HCT116 (cell line): ENCODE data around the gene BLOC1S5. TPM values are rescaled to one million over a fixed set of nuclear protein-coding genes. Genes with fewer than 3 reads are reported as not detected.

Experiments
- ATAC-seq: fragments of 200-7000 bp; cut with Tn5 transposase; 2 replicates; pipeline ENCODE4 v1.9.1; 2020; ENCODE audit warnings: mild to moderate bottlenecking, moderate library complexity
- BruUV-seq: library from RNA; stranded (reverse); fragments of 400-500 nt; replicated peaks from 2 replicates; lab custom pipeline; 2021; lab: Mats Ljungman, UMichigan
- CTCF ChIA-PET: fragments of 300-600 bp; sonication (Branson Sonifier 250); formaldehyde crosslinking; loops from one replicate; lab custom pipeline; 2021; ENCODE audit warnings: antibody characterized with exemption; lab: Charles Lee
- POLR2A ChIA-PET: fragments of 300-600, 350-600 bp; sonication (Branson Sonifier 250); formaldehyde crosslinking; loops from one replicate; lab custom pipeline; 2021; ENCODE audit warnings: antibody characterized with exemption; lab: Charles Lee
- RAD21 ChIA-PET, 2 experiments: fragments of 300-600 bp; sonication (Branson Sonifier 250); formaldehyde crosslinking; loops; one replicate each; lab custom pipeline; 2023; ENCODE audit warnings: low total read pairs in 2 of 2; ENCODE audit not compliant: uncharacterized antibody in 2 of 2, unreplicated experiment in 2 of 2, low non-redundant PET in 1 of 2; lab: Charles Lee
- DNase-seq: peaks from one replicate; pipeline ENCODE4 v3.0.0-alpha.2; 2010; ENCODE audit warnings: low read depth, low spot score
- H2AFZ ChIP-seq: fragments of 200-600 bp; shearing (Covaris generic), sonication (generic); 2 replicates; pipeline ENCODE4 v1.6.1; 2017; ENCODE audit warnings: low read depth, mixed run types, mixed read lengths, antibody characterized with exemption, low read length; ENCODE audit not compliant: poor library complexity, severe bottlenecking
- H3K27ac ChIP-seq: 2 replicates; pipeline ENCODE4 v1.5.1; 2012; ENCODE audit warnings: low read depth, low read length
- H3K27me3 ChIP-seq: fragments of 200-600 bp; sonication (generic); 2 replicates; pipeline ENCODE4 v1.6.1; 2016; ENCODE audit warnings: mixed run types, low read length, mixed read lengths; ENCODE audit not compliant: insufficient read depth
- H3K36me3 ChIP-seq, 2 experiments: fragments of 200-500 bp in 1 of 2; fragments of 200-600 bp in 1 of 2; sonication (Bioruptor generic) in 1 of 2; sonication (generic) in 1 of 2; 2 replicates each; pipeline versions ENCODE4 v1.5.1 to v1.6.1; 2014 to 2016; ENCODE audit warnings: low read length in 2 of 2, inconsistent platforms in 1 of 2, mixed read lengths in 1 of 2, mixed run types in 1 of 2; ENCODE audit not compliant: insufficient read depth in 2 of 2, control insufficient read depth in 1 of 2
- H3K4me1 ChIP-seq, 2 experiments: fragments of 200-600 bp in 1 of 2; sonication (generic) in 1 of 2; 2 replicates each; pipeline versions ENCODE4 v1.5.1 to v1.6.1; 2012 to 2017; ENCODE audit warnings: low read length in 2 of 2, inconsistent platforms in 1 of 2, mild to moderate bottlenecking in 1 of 2, mixed read lengths in 1 of 2, mixed run types in 1 of 2, moderate library complexity in 1 of 2; ENCODE audit not compliant: insufficient read depth in 2 of 2, control insufficient read depth in 1 of 2
- H3K4me2 ChIP-seq: fragments of 200-600 bp; sonication (generic); 2 replicates; pipeline ENCODE4 v1.6.1; 2017; ENCODE audit warnings: mixed run types, low read length, mixed read lengths
- H3K4me3 ChIP-seq, 2 experiments: fragments of 200-600 bp in 1 of 2; sonication (generic) in 1 of 2; replicated peaks in 1 of 2; 2 replicates each; pipeline ENCODE4 v1.5.1; 2011 to 2016; ENCODE audit warnings: low read length in 2 of 2, control low read depth in 1 of 2, low read depth in 1 of 2, mild to moderate bottlenecking in 1 of 2, mixed read lengths in 1 of 2, mixed run types in 1 of 2
- H3K79me2 ChIP-seq: fragments of 200-600 bp; sonication (generic); 2 replicates; pipeline ENCODE4 v1.6.1; 2017; ENCODE audit warnings: mild to moderate bottlenecking, mixed run types, low read length, moderate library complexity, mixed read lengths; ENCODE audit not compliant: insufficient read depth
- H3K9ac ChIP-seq: fragments of 200-600 bp; sonication (generic); 2 replicates; pipeline ENCODE4 v1.6.1; 2016; ENCODE audit warnings: low read length, mixed read lengths
- H3K9me2 ChIP-seq: fragments of 200-600 bp; sonication (generic), shearing (Covaris generic); 2 replicates; pipeline ENCODE4 v1.6.1; 2017; ENCODE audit warnings: mixed run types, mild to moderate bottlenecking, moderate library complexity; ENCODE audit not compliant: insufficient read depth
- H3K9me3 ChIP-seq, 2 experiments: fragments of 200-500 bp in 1 of 2; fragments of 200-600 bp in 1 of 2; sonication (Bioruptor generic) in 1 of 2; sonication (generic) in 1 of 2; 2 replicates each; pipeline ENCODE4 v1.6.1; 2014 to 2017; ENCODE audit warnings: low read length in 2 of 2, mixed read lengths in 2 of 2, inconsistent platforms in 1 of 2, low read depth in 1 of 2, mild to moderate bottlenecking in 1 of 2, mixed run types in 1 of 2, moderate library complexity in 1 of 2; ENCODE audit not compliant: control insufficient read depth in 1 of 2, insufficient read depth in 1 of 2
- H4K20me1 ChIP-seq: fragments of 200-600 bp; sonication (generic), shearing (Covaris generic); 2 replicates; pipeline ENCODE4 v1.6.1; 2017; ENCODE audit warnings: mixed run types, mild to moderate bottlenecking, moderate library complexity; ENCODE audit not compliant: insufficient read depth
- CBX3 ChIP-seq: IDR thresholded peaks from 2 replicates; pipeline ENCODE4 v1.6.1; 2012; ENCODE audit warnings: low read depth
- CEBPB ChIP-seq: IDR thresholded peaks from 2 replicates; pipeline ENCODE4 v1.6.1; 2012; ENCODE audit warnings: low read depth
- CTCF ChIP-seq, 3 experiments: fragments of 200-600 bp in 1 of 3; sonication (generic) in 1 of 3; IDR thresholded peaks in 2 of 3; conservative IDR thresholded peaks in 1 of 3; 2 replicates each; pipeline ENCODE4 v1.5.1; 2012 to 2017; ENCODE audit warnings: low read depth in 2 of 3, low read length in 2 of 3, antibody characterized with exemption in 1 of 3, borderline replicate concordance in 1 of 3, control low read depth in 1 of 3, mild to moderate bottlenecking in 1 of 3, mixed read lengths in 1 of 3, mixed run types in 1 of 3, moderate library complexity in 1 of 3; ENCODE audit not compliant: insufficient read depth in 1 of 3
- EGR1 ChIP-seq: IDR thresholded peaks from 2 replicates; pipeline ENCODE4 v1.6.1; 2012; ENCODE audit warnings: low read depth
- ELF1 ChIP-seq: IDR thresholded peaks from 2 replicates; pipeline ENCODE4 v1.6.1; 2012; ENCODE audit warnings: low read depth, borderline replicate concordance
- EZH2 ChIP-seq: fragments of 200-600 bp; sonication (generic); IDR thresholded peaks from 2 replicates; pipeline ENCODE4 v1.6.1; 2017; ENCODE audit warnings: antibody characterized with exemption, mixed run types
- FOSL1 ChIP-seq: IDR thresholded peaks from 2 replicates; pipeline ENCODE4 v1.6.1; 2012; ENCODE audit warnings: low read depth
- JUND ChIP-seq: IDR thresholded peaks from 2 replicates; pipeline ENCODE4 v1.6.1; 2012
- POLR2A ChIP-seq: IDR thresholded peaks from 2 replicates; pipeline ENCODE4 v1.7.0; 2011; ENCODE audit warnings: borderline replicate concordance; ENCODE audit not compliant: insufficient read depth, insufficient read length; ENCODE audit errors: extremely low read depth
- RAD21 ChIP-seq: IDR thresholded peaks from 2 replicates; pipeline ENCODE4 v1.6.1; 2012; ENCODE audit warnings: low read depth, mild to moderate bottlenecking
- SP1 ChIP-seq: IDR thresholded peaks from 2 replicates; pipeline ENCODE4 v1.6.1; 2012; ENCODE audit warnings: low read depth
- SRF ChIP-seq: IDR thresholded peaks from 2 replicates; pipeline ENCODE4 v1.6.1; 2012; ENCODE audit warnings: low read depth
- TCF7L2 ChIP-seq: IDR thresholded peaks from 2 replicates; pipeline ENCODE4 v1.7.0; 2011; ENCODE audit warnings: borderline replicate concordance, inconsistent platforms; ENCODE audit not compliant: insufficient read depth, insufficient read length; ENCODE audit errors: extremely low read depth
- YY1 ChIP-seq: IDR thresholded peaks from 2 replicates; pipeline ENCODE4 v1.6.1; 2011; ENCODE audit warnings: low read length, low read depth, moderate library complexity, mild to moderate bottlenecking; ENCODE audit not compliant: insufficient replicate concordance; ENCODE audit errors: extremely low read depth
- ZBTB33 ChIP-seq: IDR thresholded peaks from 2 replicates; pipeline ENCODE4 v1.6.1; 2011; ENCODE audit warnings: mild to moderate bottlenecking, low read length, moderate library complexity; ENCODE audit not compliant: insufficient replicate concordance; ENCODE audit errors: extremely low read depth
- ZFX ChIP-seq: fragments of 450-650 bp; IDR thresholded peaks from 2 replicates; pipeline ENCODE4 v1.6.1; 2017
- ZNF274 ChIP-seq: fragments of 200-500 bp; sonication (Bioruptor generic); IDR thresholded peaks from 2 replicates; pipeline ENCODE4 v1.6.1; 2014; ENCODE audit warnings: mild to moderate bottlenecking, low read depth, low read length, inconsistent platforms
- intact Hi-C: fragments of 100-400 bp; cut with micrococcal nuclease; formaldehyde crosslinking; loops from 2 replicates; pipeline ENCODE4 v1.10.0; 2022
- total RNA-seq: library from RNA; stranded (reverse); gene quantifications from one replicate; pipeline ENCODE4 v1.2.1, GENCODE V29; 2021; ENCODE audit not compliant: unreplicated experiment

BLOC1S5 gene
- total RNA-seq, 1 experiment from 2014 or later = 12.0 TPM

GRCh38 chr6:7974565-7974937, 89.6 kb downstream of the BLOC1S5 start (continued):
- TF ChIP-seq POLR2A = no peak
- no peak for TF ChIP-seq CBX3
- TF ChIP-seq CTCF (IDR thresholded peaks at IDR 0.05 in 2 of 3, conservative IDR thresholded peaks at IDR 0.05 in 1 of 3; ENCODE audit: borderline replicate concordance in 1 of 3, insufficient read depth in 1 of 3, low read depth in 2 of 3, low read length in 2 of 3) = no peak
- no peak for TF ChIP-seq EGR1
- no peak for TF ChIP-seq YY1
- no peak for TF ChIP-seq CEBPB

- no peak overlapping the region for H3K4me2 ChIP-seq
Measured at GRCh38 chr6:7973584-7973983, 90.6 kb downstream of the BLOC1S5 start.

More at GRCh38 chr6:7973584-7973983, 90.6 kb downstream of the BLOC1S5 start:
- ChIA-PET POLR2A (no interaction called here), CTCF (no interaction called here), RAD21 (no interaction called here)
- no peak for ATAC-seq
- no TSS peak for BruUV-seq
- Histone ChIP-seq H3K36me3 (no peaks in the 10 kb centered on the region), H2AFZ (no peak overlapping the region), H3K4me1 (peaks cover 22 to 27% of the 10 kb centered on the region in 2 experiments), H3K79me2 (no peaks in the 10 kb centered on the region), H3K27ac (no peak overlapping the region), H3K4me3 (no peak overlapping the region), H3K9me3 (peaks cover 0 to 3% of the 10 kb centered on the region in 2 experiments; a peak in 1 of 4 replicates), H4K20me1 (peaks cover 4% of the 10 kb centered on the region; the same call in 1 of the 2 replicates)
- no peak for DNase-seq
- TF ChIP-seq ZNF274 (no peak), YY1 (no peak), SRF (no peak), FOSL1 (no peak), CBX3 (no peak), CTCF (IDR thresholded peaks at IDR 0.05 in 2 of 3, conservative IDR thresholded peaks at IDR 0.05 in 1 of 3; ENCODE audit: borderline replicate concordance in 1 of 3, insufficient read depth in 1 of 3, low read depth in 2 of 3, low read length in 2 of 3) (no peak), SP1 (no peak), JUND (no peak), ELF1 (no peak), EZH2 (no peak), CEBPB (no peak), TCF7L2 (no peak), EGR1 (no peak), RAD21 (no peak), ZFX (no peak), ZBTB33 (no peak)
- TF ChIP-seq, all 23 proteins: peak for 0
- intact Hi-C loops = no loop called here
- Histone ChIP-seq H3K27me3 (peaks cover 19% of the 10 kb centered on the region; the same call in 1 of the 2 replicates), H3K9me2 (no peaks in the 10 kb centered on the region), H3K9ac (no peak overlapping the region)
